WTC11 (cell line): ENCODE results near the gene SHISA7.

Experiments used
- ATF3 ChIP-seq: sonication (generic); formaldehyde crosslinking; conservative IDR thresholded peaks from 2 replicates; pipeline ENCODE4 v1.8.1; 2022; ENCODE audit warnings: mild to moderate bottlenecking, missing genetic modification reagents
- CTCF ChIP-seq: fragments of 200-600 bp; IDR thresholded peaks from 2 replicates; pipeline ENCODE4 v1.8.0; 2022; ENCODE audit warnings: antibody characterized with exemption
- ELF4 ChIP-seq: sonication (generic); formaldehyde crosslinking; IDR thresholded peaks from 2 replicates; pipeline ENCODE4 v1.8.1; 2022; ENCODE audit warnings: low read depth, mild to moderate bottlenecking, moderate library complexity, missing genetic modification reagents

GRCh38 chr19:55474269-55475265 lies 31.5 kb upstream of the SHISA7 start:
- TF ChIP-seq ELF4 (CRISPR knock-in tag): no peak
- no peak for TF ChIP-seq ATF3 (CRISPR knock-in tag)
- no peak for TF ChIP-seq CTCF
